Aorta (tissue), 5 donors: ENCODE measurements around the gene SUB1. TPM values are rescaled to one million over a fixed set of nuclear protein-coding genes. Genes with fewer than 3 reads are reported as not detected.

Experiments
- ATAC-seq: fragments of 200-7000 bp; cut with Tn5 transposase; one replicate; pipeline ENCODE4 v1.9.1; 2022; ENCODE audit warnings: moderate library complexity; ENCODE audit not compliant: low FRiP score
- DNase-seq, 2 donors: peaks; one replicate each; pipeline ENCODE4 v3.0.0-alpha.2; 2020
- H3K27ac ChIP-seq, 2 donors: one replicate each; pipeline ENCODE4 v1.5.1; 2013; ENCODE audit warnings: low read length in 2 of 2, mild to moderate bottlenecking in 2 of 2, moderate library complexity in 2 of 2, control low read depth in 1 of 2, inconsistent platforms in 1 of 2, low read depth in 1 of 2
- H3K27me3 ChIP-seq, 2 donors: one replicate each; pipeline ENCODE4 v1.6.1; 2013; ENCODE audit warnings: control low read depth in 1 of 2, low read length in 1 of 2, mild to moderate bottlenecking in 1 of 2, moderate library complexity in 1 of 2; ENCODE audit not compliant: insufficient read depth in 2 of 2, control insufficient read depth in 1 of 2
- H3K36me3 ChIP-seq, 2 donors: one replicate each; pipeline ENCODE4 v1.6.1; 2013; ENCODE audit warnings: control low read depth in 1 of 2, low read length in 1 of 2, mild to moderate bottlenecking in 1 of 2; ENCODE audit not compliant: insufficient read depth in 2 of 2, control insufficient read depth in 1 of 2
- H3K4me1 ChIP-seq, 2 donors: one replicate each; pipeline ENCODE4 v1.6.1; 2013; ENCODE audit warnings: low read length in 2 of 2, control low read depth in 1 of 2, mild to moderate bottlenecking in 1 of 2, moderate library complexity in 1 of 2; ENCODE audit not compliant: insufficient read depth in 2 of 2, control insufficient read depth in 1 of 2
- H3K4me3 ChIP-seq, 2 donors: one replicate each; pipeline ENCODE4 v1.5.1; 2013; ENCODE audit warnings: low read length in 2 of 2, control low read depth in 1 of 2, mild to moderate bottlenecking in 1 of 2
- H3K9me3 ChIP-seq: one replicate; pipeline ENCODE4 v1.6.1; 2013; ENCODE audit warnings: mild to moderate bottlenecking, low read length; ENCODE audit not compliant: control insufficient read depth
- WGBS, 2 donors: extraction: QIAGEN DNeasy Blood & Tissue Kit; methylation state at CpG; one replicate each; pipeline ENCODE4 v1.1.7; 2013; 5-methylcytosine and 5-hydroxymethylcytosine counted together
- intact Hi-C, 2 donors: fragments of 100-400 bp; cut with DNase I; formaldehyde crosslinking; loops; one replicate each; pipeline versions ENCODE4 v1.14.2 to v1.15.0; 2022
- polyA plus RNA-seq, 2 donors: library from polyadenylated mRNA; stranded (reverse); fragments of 200-250 nt; gene quantifications; one replicate each; pipeline ENCODE4 v1.2.3, GENCODE V29; 2013
- total RNA-seq, 2 donors: library from RNA; stranded (reverse); fragmentation: NEBNext Ultra II Directional; extraction: Animal tissue kit (Norgen Biotek cat#: 25700); gene quantifications; one replicate each; pipeline ENCODE4 v1.2.1, GENCODE V29; 2021
- donor health status: healthy with polysubstance abuse.
- donor health status: Bipolar disorder and iron deficiency.
- donor health status: DM: no; HTN: no; CAD: no.
- donor health status: DM: no; HTN: no; CAD: no.
- donor health status: DM: yes; HTN: yes; CAD: no.

SUB1 gene
- total and polyA plus RNA-seq, 4 donors, result 121 to 283 (median 182) TPM

DNA sequence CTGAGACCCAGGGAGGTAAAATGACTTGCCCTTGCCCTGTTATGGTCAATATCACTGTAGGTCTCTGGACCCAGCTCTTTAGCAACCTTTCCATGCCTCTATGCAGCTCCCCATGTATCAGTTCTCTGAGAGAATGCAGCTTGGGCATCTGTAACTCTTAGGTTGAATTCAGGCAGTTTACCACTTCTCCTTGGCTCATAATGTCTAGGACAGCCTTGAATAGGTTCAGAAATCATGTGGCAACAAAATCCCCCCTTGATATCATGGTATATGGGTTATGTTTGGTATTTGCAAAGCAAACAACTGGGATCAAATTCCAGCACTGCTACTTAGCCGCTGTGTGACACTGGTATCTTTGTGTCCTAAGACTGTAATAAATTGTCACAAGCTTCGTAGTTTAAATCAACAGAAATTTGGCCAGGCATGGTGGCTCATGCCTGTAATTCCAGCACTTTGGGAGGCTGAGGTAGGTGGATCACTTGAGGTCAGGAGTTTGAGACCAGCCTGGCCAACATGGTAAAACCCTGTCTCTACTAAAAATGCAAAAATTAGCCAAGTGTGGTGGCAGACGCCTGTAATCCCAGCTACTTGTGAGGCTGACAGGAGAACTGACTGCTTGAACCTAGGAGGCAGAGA, 10.7 kb upstream of the SUB1 start:
- intact Hi-C loops, result no loop called here
- H3K27ac ChIP-seq, result no peak overlapping the region
- ATAC-seq (no peak), DNase-seq (no peak)
- H3K4me3 ChIP-seq, result no peak overlapping the region
- peaks cover 0 to 1% of the 10 kb centered on the region in 2 donors for H3K4me1 ChIP-seq
- WGBS, 2 donors, result 51 to 59% methylated on average over 3 of the region's 3 CpGs
- no peaks in the 10 kb centered on the region for H3K27me3 ChIP-seq
- H3K36me3 ChIP-seq, result peaks cover 0 to 3% of the 10 kb centered on the region in 2 donors
- no peaks in the 10 kb centered on the region for H3K9me3 ChIP-seq

DNA sequence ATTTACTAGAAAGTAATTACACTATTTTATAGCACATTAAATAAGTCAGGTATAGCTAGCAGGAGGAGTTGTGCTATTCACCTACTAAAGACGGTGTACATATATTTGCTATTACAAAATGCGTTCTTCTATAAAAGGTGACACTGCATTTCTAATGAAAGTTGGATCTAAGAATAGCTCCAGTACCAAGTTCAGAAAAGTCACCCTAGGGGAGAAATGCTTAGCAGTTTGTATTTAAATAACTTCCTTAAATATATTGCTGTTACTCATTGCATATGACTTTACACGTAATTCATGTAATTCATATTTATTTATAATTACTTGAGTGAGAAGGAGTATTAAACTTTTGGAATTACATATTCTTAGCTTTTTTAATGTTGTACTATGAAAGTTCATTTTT, 7.0 kb upstream of the SUB1 start:
- no peaks in the 10 kb centered on the region for H3K36me3 ChIP-seq
- H3K27ac ChIP-seq, result no peak overlapping the region
- no peak for ATAC-seq
- no peaks in the 10 kb centered on the region for H3K9me3 ChIP-seq
- intact Hi-C loops, result no loop called here
- H3K27me3 ChIP-seq, result no peaks in the 10 kb centered on the region
- DNase-seq, result no peak
- H3K4me1 ChIP-seq, result no peaks in the 10 kb centered on the region
- 62 to 66% methylated on average over 3 of the region's 3 CpGs for whole genome bisulfite sequencing, 2 donors
- no peak overlapping the region for H3K4me3 ChIP-seq

DNA sequence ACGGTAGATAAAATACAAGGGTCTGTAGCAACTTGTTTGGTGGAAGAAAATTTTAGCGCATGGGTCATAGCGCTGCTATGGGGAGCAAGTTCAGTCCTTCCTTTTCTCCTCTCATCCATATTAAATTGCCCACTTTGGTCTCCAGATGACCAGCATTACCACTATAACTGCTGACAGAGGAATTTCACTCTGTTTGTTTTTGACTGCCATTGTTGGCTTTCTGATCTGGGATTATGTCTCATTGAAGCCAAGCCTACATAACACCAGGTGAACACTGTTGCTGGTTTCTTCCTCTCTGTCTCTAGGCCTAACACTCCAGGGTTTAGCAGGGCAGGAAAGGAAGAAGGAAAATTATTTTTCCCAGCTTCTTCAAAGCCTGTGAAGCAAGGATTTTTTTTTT, 6.6 kb upstream of the SUB1 start:
- H3K36me3 ChIP-seq, result no peaks in the 10 kb centered on the region
- DNase-seq, result no peak
- no peak for ATAC-seq
- WGBS, 2 donors, result 94 to 96% methylated on average over 3 of the region's 3 CpGs
- H3K27me3 ChIP-seq, result no peaks in the 10 kb centered on the region
- no peaks in the 10 kb centered on the region for H3K9me3 ChIP-seq
- H3K4me3 ChIP-seq, result no peak overlapping the region
- H3K4me1 ChIP-seq, result no peaks in the 10 kb centered on the region
- H3K27ac ChIP-seq, result no peak overlapping the region
- intact Hi-C loops, result no loop called here

DNA sequence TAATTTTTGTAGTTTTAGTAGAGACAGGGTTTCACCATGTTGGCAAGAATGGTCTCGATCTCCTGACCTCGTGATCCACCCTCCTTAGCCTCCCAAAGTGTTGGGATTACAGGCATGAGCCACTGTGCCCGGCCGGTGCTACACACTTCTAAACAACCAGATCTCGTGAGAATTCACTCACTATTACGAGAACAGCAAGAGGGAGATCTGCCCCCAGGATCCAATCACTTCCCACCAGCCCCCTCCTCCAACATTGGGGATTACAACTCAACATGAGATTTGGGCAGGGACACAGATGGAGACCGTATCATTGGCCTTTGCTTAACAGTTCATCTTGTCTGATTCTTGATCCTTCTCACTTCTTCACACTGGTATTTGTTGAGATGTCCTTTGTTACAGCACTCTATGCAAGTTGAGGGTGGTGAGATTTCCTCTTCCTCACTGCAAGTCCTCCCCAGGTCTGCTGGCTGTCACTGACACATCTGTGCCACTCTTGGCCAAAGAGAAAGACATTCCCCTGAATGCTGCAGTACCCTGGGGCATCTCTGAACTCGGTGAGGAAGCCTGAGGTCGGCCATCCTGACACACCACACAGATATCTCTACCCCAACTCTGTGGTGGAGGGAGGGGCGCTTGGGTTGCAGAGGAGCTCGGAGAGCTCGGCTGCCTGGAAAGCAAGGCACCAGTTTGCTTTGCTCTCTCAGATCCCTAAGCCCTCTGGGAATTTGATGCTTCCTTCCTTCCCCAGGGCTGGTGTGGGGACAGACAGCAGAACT, 4.2 kb upstream of the SUB1 start:
- Histone ChIP-seq H3K9me3 (no peaks in the 10 kb centered on the region), H3K4me1 (no peaks in the 10 kb centered on the region), H3K27me3 (no peaks in the 10 kb centered on the region), H3K27ac (no peak overlapping the region), H3K36me3 (no peaks in the 10 kb centered on the region), H3K4me3 (no peak overlapping the region)
- 78 to 82% methylated on average over 12 of the region's 12 CpGs for WGBS, 2 donors
- no peak for DNase-seq
- no peak for ATAC-seq
- intact Hi-C loops, result no loop called here

DNA sequence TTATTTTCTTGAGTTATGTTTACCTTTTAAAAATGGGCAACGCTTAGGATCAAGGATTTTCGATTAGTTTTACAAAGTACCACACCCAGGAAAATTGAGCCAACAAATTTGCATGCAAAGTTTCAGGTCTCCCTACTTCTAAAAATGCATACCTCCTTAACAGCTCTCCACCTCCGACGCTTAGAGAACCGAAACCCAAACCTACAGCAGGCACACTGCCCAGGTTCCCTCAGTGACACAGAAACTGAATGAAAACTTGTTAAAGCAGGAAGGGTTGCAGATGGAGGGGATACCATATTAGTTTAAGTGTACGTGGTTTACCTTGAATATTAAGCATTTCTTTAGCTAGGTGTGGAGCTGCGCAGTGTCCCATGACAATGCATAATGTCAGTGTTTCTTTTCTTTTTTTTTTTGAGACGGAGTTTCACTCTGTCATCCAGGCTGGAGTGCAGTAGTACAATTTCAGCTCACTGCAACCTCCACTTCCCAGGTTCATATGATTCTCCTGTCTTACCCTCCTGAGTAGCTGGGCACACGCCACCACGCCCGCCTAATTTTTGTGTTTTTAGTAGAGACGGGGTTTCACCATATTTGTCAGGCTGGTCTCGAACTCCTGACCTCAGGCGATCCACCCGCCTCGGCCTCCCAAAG, 1.6 kb upstream of the SUB1 start:
- no peaks in the 10 kb centered on the region for H3K4me1 ChIP-seq
- H3K36me3 ChIP-seq, result no peaks in the 10 kb centered on the region
- H3K9me3 ChIP-seq, result no peaks in the 10 kb centered on the region
- no peaks in the 10 kb centered on the region for H3K27me3 ChIP-seq
- intact Hi-C loops, result no loop called here
- no peak overlapping the region for H3K4me3 ChIP-seq
- ATAC-seq, result no peak
- WGBS, 2 donors, result 81 to 88% methylated on average over 16 of the region's 16 CpGs
- no peak overlapping the region for H3K27ac ChIP-seq
- no peak for DNase-seq

DNA sequence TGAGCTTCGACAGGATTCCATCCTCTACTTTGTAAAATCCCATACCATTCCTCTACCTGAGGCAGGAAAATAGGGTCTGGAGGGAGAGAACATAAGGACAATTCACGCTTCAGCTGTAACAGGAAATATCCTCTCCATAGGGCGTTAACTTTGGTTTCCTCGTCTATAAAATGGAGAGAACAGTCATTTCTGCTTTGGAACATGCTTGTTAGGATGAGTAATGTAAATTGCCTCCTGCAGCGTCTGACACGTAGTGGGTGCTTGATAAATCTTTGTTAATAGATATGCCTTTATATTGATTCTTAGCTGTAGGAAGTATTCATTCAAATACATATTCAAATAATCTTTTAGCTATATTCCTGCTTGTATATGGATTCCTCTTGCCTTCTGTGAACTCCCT, 711 bp upstream of the SUB1 start:
- DNase-seq, result no peak
- Histone ChIP-seq H3K9me3 (no peaks in the 10 kb centered on the region), H3K27me3 (no peaks in the 10 kb centered on the region), H3K4me1 (no peaks in the 10 kb centered on the region), H3K36me3 (no peaks in the 10 kb centered on the region), H3K4me3 (no peak overlapping the region), H3K27ac (no peak overlapping the region)
- WGBS, 2 donors, result 73 to 77% methylated on average over 6 of the region's 6 CpGs
- ATAC-seq, result no peak
- intact Hi-C loops, result loop anchor here in 1 of 2 donors (1.0 kb wide), 1 partner anchor 50 kb away; no protein-coding TSS in a partner anchor

DNA sequence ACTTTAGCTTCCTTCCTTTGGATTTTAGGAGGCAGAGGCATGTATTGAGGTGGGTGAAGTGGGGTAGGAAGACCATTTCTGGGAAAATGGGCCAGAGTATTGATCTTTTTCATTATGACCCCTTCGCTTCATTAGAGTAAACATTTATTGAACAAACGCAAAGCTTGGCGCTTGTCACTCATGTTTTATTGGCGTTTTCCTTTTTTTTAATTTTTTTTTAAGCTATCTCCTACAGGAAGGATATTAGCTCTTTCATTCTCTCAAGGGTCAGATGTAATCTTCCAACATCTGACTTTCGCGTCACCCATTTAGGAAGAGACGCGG, 273 bp upstream of the SUB1 start:
- no peak overlapping the region for H3K27ac ChIP-seq
- intact Hi-C loops, result loop anchor here in 1 of 2 donors (1.0 kb wide), 1 partner anchor 51 kb away; no protein-coding TSS in a partner anchor
- no peak for ATAC-seq

DNA sequence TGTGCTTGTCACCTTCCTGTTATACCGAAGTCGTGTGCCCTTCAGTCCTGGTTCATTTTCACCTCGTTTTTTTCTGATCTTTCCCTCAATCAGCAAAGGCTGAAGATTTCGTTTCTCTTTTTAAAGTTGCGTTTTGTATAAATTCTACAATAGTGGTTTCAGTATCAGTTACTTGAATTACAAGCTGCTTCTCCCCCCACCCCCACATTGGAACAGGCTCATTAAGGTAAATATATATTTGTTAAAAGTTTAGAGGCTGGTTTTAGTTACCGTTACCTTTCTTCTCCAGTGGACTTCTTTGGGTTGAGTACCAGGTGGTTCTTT, 881 bp downstream of the SUB1 start:
- Histone ChIP-seq H3K36me3 (no peaks in the 10 kb centered on the region), H3K27ac (peak overlapping the region in 1 of 2 donors; percentile 23), H3K4me1 (no peaks in the 10 kb centered on the region), H3K4me3 (peak overlapping the region; percentile 95), H3K27me3 (no peaks in the 10 kb centered on the region), H3K9me3 (no peaks in the 10 kb centered on the region)
- ATAC-seq (no peak), DNase-seq (no peak)
- intact Hi-C loops, result no loop called here
- WGBS, 2 donors, result 1% methylated on average over 6 of the region's 6 CpGs

More for the DNA sequence above, 273 bp upstream of the SUB1 start:
- Histone ChIP-seq H3K9me3 (no peaks in the 10 kb centered on the region), H3K4me3 (no peak overlapping the region), H3K27me3 (no peaks in the 10 kb centered on the region), H3K36me3 (no peaks in the 10 kb centered on the region), H3K4me1 (no peaks in the 10 kb centered on the region)
- DNase-seq, result no peak
- WGBS, 2 donors, result 26 to 28% methylated on average over 8 of the region's 8 CpGs
